Kidney epithelial cell (primary cell): Measurements from ENCODE around the gene STMP1. TPM values are rescaled to one million over a fixed set of nuclear protein-coding genes. Genes with fewer than 3 reads are reported as not detected.
"Not testable (repeated sequence)": the region's sequence is repeated elsewhere in the genome, so short reads cannot be mapped to it uniquely, and the experiment has no call there.

Experiments used
- DNase-seq: peaks from one replicate; pipeline ENCODE4 v3.0.0-alpha.2; 2010; ENCODE audit warnings: low read depth
- H3K27me3 ChIP-seq: 2 replicates; pipeline ENCODE4 v1.6.0; 2011; ENCODE audit warnings: low read length; ENCODE audit not compliant: control insufficient read depth, insufficient read depth
- H3K36me3 ChIP-seq: 2 replicates; pipeline ENCODE4 v1.5.1; 2011; ENCODE audit warnings: low read length; ENCODE audit not compliant: control insufficient read depth, insufficient read depth
- H3K4me3 ChIP-seq: 2 replicates; pipeline ENCODE4 v1.5.1; 2011; ENCODE audit warnings: low read depth, mild to moderate bottlenecking, control low read depth, low read length
- CTCF ChIP-seq: IDR thresholded peaks from 2 replicates; pipeline ENCODE4 v1.5.1; 2011; ENCODE audit warnings: mild to moderate bottlenecking, moderate library complexity, low read length, control low read depth, inconsistent platforms; ENCODE audit not compliant: insufficient read depth, poor library complexity, severe bottlenecking
- total RNA-seq: library from RNA; depleted of rRNA; stranded (reverse); fragments of >200 nt; gene quantifications from 2 replicates; pipeline ENCODE4 v1.2.3, GENCODE V29; 2015

STMP1 gene
- total RNA-seq, 1 donor from 2014 or later: 20.2 TPM

DNA sequence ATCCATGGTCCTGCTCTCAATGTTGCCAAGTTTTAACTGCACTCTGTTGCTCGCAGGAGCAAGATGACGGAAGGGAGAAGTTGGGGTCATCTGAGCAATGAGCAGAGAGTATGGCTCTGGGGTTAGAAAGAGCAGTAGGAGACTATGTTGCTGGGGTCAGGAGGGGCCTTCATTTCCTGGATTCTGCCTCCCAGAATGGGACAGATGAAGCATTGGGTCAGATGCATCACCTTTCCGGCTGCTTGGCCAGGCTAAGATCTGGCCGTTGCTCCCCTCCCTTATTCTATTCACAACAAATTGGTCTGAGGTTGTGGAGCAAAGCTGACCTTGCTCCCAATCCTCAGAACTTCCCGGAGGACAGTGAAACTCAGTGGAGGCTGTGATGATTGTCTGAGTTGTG is 22.4 kb downstream of the STMP1 start:
- no peak for TF ChIP-seq CTCF

GRCh38 chr7:135685306-135686084 is 23.2 kb downstream of the STMP1 start:
- Histone ChIP-seq H3K4me3 (no peak overlapping the region), H3K27me3 (no peaks in the 10 kb centered on the region), H3K36me3 (no peaks in the 10 kb centered on the region)
- TF ChIP-seq CTCF: no peak
- DNase-seq: no peak

More for the DNA sequence above, 22.4 kb downstream of the STMP1 start:
- Histone ChIP-seq H3K36me3 (no peaks in the 10 kb centered on the region), H3K27me3 (no peaks in the 10 kb centered on the region), H3K4me3 (no peak overlapping the region)
- no peak for DNase-seq

- DNase-seq: no peak
- no peak overlapping the region for H3K4me3 ChIP-seq
- H3K36me3 ChIP-seq: no peaks in the 10 kb centered on the region
- TF ChIP-seq CTCF: no peak
- H3K27me3 ChIP-seq: no peaks in the 10 kb centered on the region
Measured at GRCh38 chr7:135687466-135687865, 25.2 kb downstream of the STMP1 start.

DNA sequence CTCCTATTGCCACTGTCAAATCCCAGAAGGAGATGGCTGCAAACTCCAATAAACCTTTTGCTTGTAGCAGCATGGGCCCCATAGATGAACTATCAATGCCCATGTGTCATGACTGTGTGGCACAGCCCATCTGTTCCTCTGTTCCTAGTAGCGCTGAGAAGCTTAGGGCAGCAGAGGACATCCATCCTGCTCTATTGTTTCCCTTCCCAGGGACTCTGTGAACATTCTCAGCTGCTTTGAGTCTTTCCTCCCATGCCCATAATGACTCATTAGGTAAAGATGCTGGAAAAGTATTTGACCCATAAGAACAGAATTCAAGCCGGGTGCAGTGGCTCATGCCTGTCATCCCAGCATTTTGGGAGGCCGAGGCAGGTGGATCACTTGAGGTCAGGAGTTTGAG is 28.3 kb downstream of the STMP1 start:
- no peak for TF ChIP-seq CTCF
- no peak for DNase-seq
- Histone ChIP-seq H3K4me3 (no peak overlapping the region), H3K27me3 (no peaks in the 10 kb centered on the region), H3K36me3 (no peaks in the 10 kb centered on the region)

GRCh38 chr7:135692055-135692454 is 29.7 kb downstream of the STMP1 start:
- TF ChIP-seq CTCF: no peak
- H3K4me3 ChIP-seq: no peak overlapping the region
- no peaks in the 10 kb centered on the region for H3K27me3 ChIP-seq
- H3K36me3 ChIP-seq: no peaks in the 10 kb centered on the region
- no peak for DNase-seq

DNA sequence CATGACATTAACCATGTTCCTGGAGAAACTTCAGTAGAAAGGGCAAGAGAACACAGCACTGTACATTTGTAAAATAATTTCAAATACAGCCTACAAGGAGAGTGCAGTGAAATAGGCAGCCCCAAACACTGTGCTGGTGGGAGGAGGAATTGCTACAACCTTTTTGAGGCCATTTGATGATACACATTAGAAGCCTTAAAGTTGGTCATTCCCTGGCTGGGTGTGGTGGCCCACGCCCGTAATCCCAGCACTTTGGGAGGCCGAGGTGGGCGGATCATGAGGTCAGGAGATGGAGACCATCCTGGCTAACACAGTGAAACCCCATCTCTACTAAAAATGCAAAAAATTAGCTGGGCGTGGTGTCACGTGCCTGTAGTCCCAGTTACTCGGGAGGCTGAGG is 30.3 kb downstream of the STMP1 start:
- not testable (repeated sequence) for H3K36me3 ChIP-seq

More for the DNA sequence above, 30.3 kb downstream of the STMP1 start:
- not testable (repeated sequence) for H3K27me3 ChIP-seq, H3K4me3 ChIP-seq, DNase-seq
